GM12878 (cell line): ENCODE results near the gene ZFYVE19. TPM values are rescaled to one million over a fixed set of nuclear protein-coding genes. Genes with fewer than 3 reads are reported as not detected.

ENCODE experiments used
- ATAC-seq: fragments of 200-7000 bp; cut with Tn5 transposase; 3 replicates; pipeline ENCODE4 v1.9.1; 2020; ENCODE audit warnings: mild to moderate bottlenecking, moderate library complexity
- BruUV-seq: library from RNA; stranded (reverse); fragments of 400-500 nt; replicated peaks from 2 replicates; lab custom pipeline; 2021; lab: Mats Ljungman, UMichigan
- CTCF ChIA-PET: fragments of 300-600 bp; sonication (Branson Sonifier 250); formaldehyde crosslinking; extraction: SDS; loops from one replicate; lab custom pipeline; 2021; ENCODE audit warnings: inconsistent platforms; lab: Yijun Ruan, JAX
- POLR2A ChIA-PET: fragments of 350-600 bp; formaldehyde crosslinking; extraction: SDS; loops from one replicate; lab custom pipeline; 2021; ENCODE audit warnings: inconsistent platforms; lab: Charles Lee
- RAD21 ChIA-PET: fragments of 300-600 bp; sonication (Branson Sonifier 250); formaldehyde crosslinking; loops from one replicate; lab custom pipeline; 2023; ENCODE audit warnings: antibody characterized with exemption; ENCODE audit not compliant: unreplicated experiment; lab: Charles Lee
- SMC1A ChIA-PET: fragments of 300-600 bp; sonication (Branson Sonifier 250); formaldehyde crosslinking; loops from one replicate; lab custom pipeline; 2023; ENCODE audit not compliant: unreplicated experiment, uncharacterized antibody; lab: Charles Lee
- DNase-seq: peaks from one replicate; pipeline ENCODE4 v3.0.0-alpha.2; 2011; ENCODE audit warnings: low read depth, low spot score
- FAIRE-seq: peaks from 3 replicates; lab custom pipeline; 2011; peaks lifted over from hg19 to GRCh38; lab: Jason Lieb, UNC
- H2AFZ ChIP-seq: 2 replicates; pipeline ENCODE4 v1.6.0; 2011; ENCODE audit warnings: low read depth, low read length, control low read depth; ENCODE audit not compliant: control insufficient read depth
- H3K27ac ChIP-seq: 2 replicates; pipeline ENCODE4 v1.5.1; 2011; ENCODE audit warnings: control low read depth; ENCODE audit not compliant: control insufficient read depth, insufficient read depth
- H3K27me3 ChIP-seq, 2 experiments: replicated peaks in 1 of 2; 2 replicates each; pipeline versions ENCODE4 v1.6.0 to v1.6.1; 2011; ENCODE audit warnings: low read length in 1 of 2; ENCODE audit not compliant: control insufficient read depth in 2 of 2, insufficient read depth in 2 of 2
- H3K36me3 ChIP-seq, 2 experiments: 2 replicates each; pipeline ENCODE4 v1.5.1; 2011; ENCODE audit warnings: low read length in 1 of 2; ENCODE audit not compliant: control insufficient read depth in 2 of 2, insufficient read depth in 2 of 2
- H3K4me1 ChIP-seq: 2 replicates; pipeline ENCODE4 v1.6.1; 2011; ENCODE audit warnings: mild to moderate bottlenecking, low read length, moderate library complexity, mixed read lengths; ENCODE audit not compliant: control insufficient read depth, insufficient read depth
- H3K4me2 ChIP-seq: 2 replicates; pipeline ENCODE4 v1.6.0; 2011; ENCODE audit warnings: control low read depth; ENCODE audit not compliant: control insufficient read depth, insufficient read depth
- H3K4me3 ChIP-seq: fragments of 200-600 bp; sonication (generic); 2 replicates; pipeline ENCODE4 v1.5.1; 2016
- H3K79me2 ChIP-seq: 2 replicates; pipeline ENCODE4 v1.6.0; 2011; ENCODE audit warnings: low read length; ENCODE audit not compliant: control insufficient read depth, insufficient read depth
- H3K9ac ChIP-seq: 2 replicates; pipeline ENCODE4 v1.8.0; 2011; ENCODE audit warnings: low read length, control low read depth, mixed read lengths; ENCODE audit not compliant: control insufficient read depth, insufficient read depth
- H3K9me3 ChIP-seq: replicated peaks from 3 replicates; pipeline ENCODE4 v1.5.1; 2011; ENCODE audit warnings: mild to moderate bottlenecking, low read length; ENCODE audit not compliant: control insufficient read depth, insufficient read depth
- H4K20me1 ChIP-seq: 2 replicates; pipeline ENCODE4 v1.6.0; 2011; ENCODE audit not compliant: control insufficient read depth, insufficient read depth
- BACH1 ChIP-seq: fragments of 450-650 bp; IDR thresholded peaks from 2 replicates; pipeline ENCODE4 v1.6.1; 2017; ENCODE audit warnings: mild to moderate bottlenecking, borderline replicate concordance
- CEBPZ ChIP-seq: fragments of 150-350 bp; IDR thresholded peaks from 2 replicates; pipeline ENCODE4 v1.6.1; 2016; ENCODE audit warnings: low read depth, low read length
- CHD2 ChIP-seq: IDR thresholded peaks from 2 replicates; pipeline ENCODE4 v1.6.1; 2011; ENCODE audit warnings: low read depth, low read length, improper control_type of control experiment, borderline replicate concordance
- E2F4 ChIP-seq: IDR thresholded peaks from 2 replicates; pipeline ENCODE4 v1.6.1; 2012; ENCODE audit warnings: low read depth, low read length, improper control_type of control experiment
- ETV6 ChIP-seq, 2 experiments: fragments of 450-650 bp in 1 of 2; IDR thresholded peaks in 1 of 2; conservative IDR thresholded peaks in 1 of 2; 2 replicates each; pipeline ENCODE4 v1.6.1; 2014; ENCODE audit warnings: antibody characterized with exemption in 1 of 2, borderline replicate concordance in 1 of 2, low read depth in 1 of 2, mild to moderate bottlenecking in 1 of 2, moderate library complexity in 1 of 2
- IRF3 ChIP-seq: fragments of 450-650 bp; IDR thresholded peaks from 2 replicates; pipeline ENCODE4 v1.6.1; 2014; ENCODE audit warnings: mild to moderate bottlenecking
- IRF5 ChIP-seq: fragments of 450-650 bp; IDR thresholded peaks from 2 replicates; pipeline ENCODE4 v1.6.1; 2017; ENCODE audit warnings: borderline replicate concordance
- KDM1A ChIP-seq: fragments of 200-600 bp; sonication (generic); IDR thresholded peaks from 2 replicates; pipeline ENCODE4 v1.6.1; 2016; ENCODE audit warnings: borderline replicate concordance
- MYC ChIP-seq: IDR thresholded peaks from 2 replicates; pipeline ENCODE4 v1.6.1; 2011; ENCODE audit warnings: mild to moderate bottlenecking, low read length, moderate library complexity, inconsistent platforms; ENCODE audit not compliant: insufficient read depth, insufficient replicate concordance, insufficient read length, severe bottlenecking
- NFXL1 ChIP-seq: fragments of 450-650 bp; IDR thresholded peaks from 2 replicates; pipeline ENCODE4 v1.6.1; 2017; ENCODE audit warnings: antibody characterized with exemption, mild to moderate bottlenecking, borderline replicate concordance
- PBX3 ChIP-seq: IDR thresholded peaks from 2 replicates; pipeline ENCODE4 v1.6.1; 2011; ENCODE audit warnings: mild to moderate bottlenecking, low read depth, low read length, moderate library complexity; ENCODE audit not compliant: insufficient replicate concordance
- SP1 ChIP-seq: IDR thresholded peaks from one replicate; pipeline ENCODE4 v1.6.1; 2011; ENCODE audit warnings: low read depth, low read length
- WGBS: methylation state at CpG from one replicate; pipeline ENCODE4 v1.1.6; 2016; ENCODE audit warnings: low lambda C conversion rate; ENCODE audit not compliant: insufficient replicate concordance, insufficient coverage; ENCODE audit errors: missing lambda C conversion rate; 5-methylcytosine and 5-hydroxymethylcytosine counted together
- in situ Hi-C: fragments of 300-500 bp; cut with MboI; formaldehyde crosslinking; loops from 9 replicates; pipeline ENCODE4 v1.14.3; 2018; ENCODE audit warnings: mixed read lengths
- intact Hi-C: fragments of 100-400 bp; cut with micrococcal nuclease; formaldehyde crosslinking; loops from one replicate; pipeline ENCODE4 v1.14.2; 2022; ENCODE audit not compliant: unreplicated experiment
- polyA plus RNA-seq, 11 experiments: library from polyadenylated mRNA; depleted of rRNA in 4 of 11; unstranded in 6 of 11; stranded (reverse) in 5 of 11; fragments of >200 nt; fragmentation: Nextera tagmentation in 4 of 11; fragmentation: Illumina TruSeq in 1 of 11; extraction: Ambion mirVana in 4 of 11; extraction: Trizol in 1 of 11; gene quantifications; 1 replicate in 1 of 11; 2 replicates in 10 of 11; pipeline versions ENCODE4 v1.2.1 to v1.2.3, GENCODE V29; 2011 to 2016; ENCODE audit warnings: inconsistent platforms in 2 of 11, missing spikeins in 2 of 11, low read depth in 1 of 11
- total RNA-seq, 4 experiments: library from RNA; depleted of rRNA in 3 of 4; stranded (reverse); fragments of >200 nt in 3 of 4; fragmentation: Illumina TruSeq in 1 of 4; extraction: Trizol in 1 of 4; gene quantifications; 2 replicates each; pipeline versions ENCODE4 v1.2.1 to v1.2.3, GENCODE V29; 2013 to 2021

ZFYVE19 gene
- total and polyA plus RNA-seq, 10 of the 15 experiments (the other 5 are each of a cell fraction or from before 2014, with no cell fraction given) = 1.7 to 36.3 (median 17.0) TPM

GRCh38 chr15:40789999-40790398, 16.9 kb upstream of the ZFYVE19 start (continued):
- TF ChIP-seq IRF5 = no peak

- RAD21 ChIA-PET = no interaction called here
- peaks cover 9% of the 10 kb centered on the region for H3K4me1 ChIP-seq
- ATAC-seq (no peak), DNase-seq (no peak), FAIRE-seq (no peak)
- BruUV-seq = no TSS peak
- peaks cover 0 to 7% of the 10 kb centered on the region in 2 experiments; a peak in 2 of 4 replicates for H3K36me3 ChIP-seq
- H3K4me3 ChIP-seq = no peak overlapping the region
- no peaks in the 10 kb centered on the region for H4K20me1 ChIP-seq
- intact Hi-C loops (no loop called here), in situ Hi-C loops (no loop called here)
- SMC1A ChIA-PET = interaction anchor here (1.5 kb wide), 1 partner anchor 101 kb away, joined by 4 read pairs; no protein-coding TSS in a partner anchor
- CTCF ChIA-PET = interaction anchor here (1.1 to 1.5 kb wide), 2 partner anchors 8 to 68 kb away, joined by 4 read pairs; no protein-coding TSS in a partner anchor
- H3K9ac ChIP-seq = no peak overlapping the region
- H3K9me3 ChIP-seq = no peaks in the 10 kb centered on the region
- H2AFZ ChIP-seq = no peak overlapping the region
- H3K79me2 ChIP-seq = peaks cover 5% of the 10 kb centered on the region
- POLR2A ChIA-PET = no interaction called here
- no peaks in the 10 kb centered on the region for H3K27me3 ChIP-seq
- no peak overlapping the region for H3K4me2 ChIP-seq
- no peak overlapping the region for H3K27ac ChIP-seq
- 100% methylated on average over 3 of the region's 3 CpGs for WGBS
- TF ChIP-seq BACH1 = no peak
- no peak for TF ChIP-seq IRF3
- TF ChIP-seq ETV6 (conservative IDR thresholded peaks at IDR 0.05 in 1 of 2, IDR thresholded peaks at IDR 0.05 in 1 of 2; ENCODE audit: borderline replicate concordance in 1 of 2, low read depth in 1 of 2) = no peak
- TF ChIP-seq E2F4 = no peak
- no peak for TF ChIP-seq CEBPZ
- TF ChIP-seq NFXL1 = no peak
- no peak for TF ChIP-seq MYC
- no peak for TF ChIP-seq CHD2
- TF ChIP-seq SP1 = no peak
- TF ChIP-seq KDM1A = no peak
- no peak for TF ChIP-seq PBX3
These were observed 16.2 kb upstream of the ZFYVE19 start for GRCh38 chr15:40790718-40791117.
